Measurements from ENCODE around the gene ELFN2.

The ELFN2 gene

GRCh38 chr22:37379722-37380121 is 47.6 kb downstream of the ELFN2 start:
- DNase-seq, result no peak

GRCh38 chr22:37379085-37379484 is 48.2 kb downstream of the ELFN2 start:
- DNase-seq, result no peak

GRCh38 chr22:37378642-37379058 is 48.6 kb downstream of the ELFN2 start:
- DNase-seq, result no peak

GRCh38 chr22:37377927-37378326 is 49.4 kb downstream of the ELFN2 start:
- DNase-seq, result no peak

GRCh38 chr22:37377138-37377537 is 50.1 kb downstream of the ELFN2 start:
- DNase-seq, result no peak

GRCh38 chr22:37376643-37377042 is 50.6 kb downstream of the ELFN2 start:
- DNase-seq, result no peak

GRCh38 chr22:37375801-37376200 is 51.5 kb downstream of the ELFN2 start:
- no peak for DNase-seq

GRCh38 chr22:37374571-37374970 is 52.7 kb downstream of the ELFN2 start:
- no peak for DNase-seq

- DNase-seq, result no peak
Measured at GRCh38 chr22:37373451-37373850, 53.8 kb downstream of the ELFN2 start.

GRCh38 chr22:37371911-37372310 is 55.4 kb downstream of the ELFN2 start:
- DNase-seq, result no peak

GRCh38 chr22:37371491-37371890 is 55.8 kb downstream of the ELFN2 start:
- DNase-seq, result no peak

- DNase-seq, result no peak
Measured at GRCh38 chr22:37370306-37370979, 56.8 kb downstream of the ELFN2 start.

- no peak for DNase-seq
Measured at GRCh38 chr22:37369483-37369882, 57.8 kb downstream of the ELFN2 start.

GRCh38 chr22:37368058-37368457 is 59.2 kb downstream of the ELFN2 start:
- no peak for DNase-seq

GRCh38 chr22:37366601-37367000 is 60.7 kb downstream of the ELFN2 start:
- no peak for DNase-seq

GRCh38 chr22:37365950-37366349 is 61.3 kb downstream of the ELFN2 start:
- DNase-seq, result no peak

- DNase-seq, result no peak
Measured at GRCh38 chr22:37363261-37363992, 63.9 kb downstream of the ELFN2 start.

GRCh38 chr22:37362621-37363020 is 64.7 kb downstream of the ELFN2 start:
- no peak for DNase-seq

GRCh38 chr22:37358917-37359316 is 68.4 kb downstream of the ELFN2 start:
- no peak for DNase-seq

GRCh38 chr22:37358386-37358785 is 68.9 kb downstream of the ELFN2 start:
- no peak for DNase-seq

GRCh38 chr22:37357446-37358075 is 69.7 kb downstream of the ELFN2 start:
- DNase-seq, result no peak

- no peak for DNase-seq
Measured at GRCh38 chr22:37356922-37357321, 70.4 kb downstream of the ELFN2 start.

GRCh38 chr22:37355174-37355573 is 72.1 kb downstream of the ELFN2 start:
- DNase-seq, result no peak

- no peak for DNase-seq
Measured at GRCh38 chr22:37354670-37355069, 72.6 kb downstream of the ELFN2 start.

Measured in activated T-cell treated with anti-CD3 and anti-CD28 coated beads, Interleukin-2, amount 50 U/mL, for 1 hour (primary cell).